ENCODE results near the gene VASP.

Gene VASP

GRCh38 chr19:45506989-45507871 lies at the start of gene VASP:
TSS of gene VASP (plus strand) at chr19:45507479. CDS start at chr19:45507772, 293 bp downstream.
- peaks cover 45% of the 10 kb centered on the region for H4K20me1 ChIP-seq
- peak within 1 kb of the TSS; percentile 88 for H3K9ac ChIP-seq
- peak within 1 kb of the TSS; percentile 83 for H3K27ac ChIP-seq

DNA sequence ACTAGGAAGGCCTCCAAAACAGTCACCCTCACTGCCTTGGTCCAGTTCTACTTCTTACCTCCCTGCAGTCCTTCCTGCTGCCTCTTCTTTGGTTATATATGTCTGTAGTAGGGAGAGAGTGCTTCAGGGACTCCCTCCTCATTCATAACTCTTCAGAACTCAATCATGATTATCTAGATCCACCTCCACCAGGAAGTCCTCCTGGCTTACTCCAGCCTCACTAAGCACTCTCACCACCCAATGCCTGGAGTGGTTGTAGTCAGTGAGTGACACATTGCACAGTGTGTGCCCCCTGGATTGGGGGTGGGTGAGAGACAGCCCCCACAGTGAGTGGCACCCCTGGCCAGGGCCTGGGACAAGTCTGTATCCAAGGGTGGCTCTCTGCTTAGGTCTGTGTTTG lies 49.5 kb upstream of the VASP start:
- Histone ChIP-seq H3K27ac (no peak overlapping the region), H3K27me3 (no peaks in the 10 kb centered on the region), H3K4me3 (no peak overlapping the region), H3K9me3 (no peaks in the 10 kb centered on the region), H3K4me1 (peaks cover 93% of the 10 kb centered on the region), H3K36me3 (no peaks in the 10 kb centered on the region), H4K20me1 (no peaks in the 10 kb centered on the region), H3K4me2 (no peak overlapping the region), H3K9ac (no peak overlapping the region)
- TF ChIP-seq Cebpa-rat (IDR thresholded peaks at IDR 0.05), result no peak

More at GRCh38 chr19:45506989-45507871, at the start of gene VASP:
- Histone ChIP-seq H3K4me3 (peak within 1 kb of the TSS; percentile 96), H3K4me1 (peaks cover 50% of the 10 kb centered on the region), H3K27me3 (no peaks in the 10 kb centered on the region), H3K9me3 (no peaks in the 10 kb centered on the region), H3K36me3 (no peaks in the 10 kb centered on the region), H3K4me2 (peak within 1 kb of the TSS; percentile 100)
- TF ChIP-seq Cebpa-rat (IDR thresholded peaks at IDR 0.05), result no peak

GRCh38 chr19:45460807-45461347 lies 46.4 kb upstream of the VASP start:
- Histone ChIP-seq H3K9ac (no peak overlapping the region), H3K4me3 (no peak overlapping the region), H4K20me1 (no peaks in the 10 kb centered on the region), H3K9me3 (no peaks in the 10 kb centered on the region), H3K36me3 (no peaks in the 10 kb centered on the region), H3K4me1 (peaks cover 73% of the 10 kb centered on the region), H3K4me2 (peak overlapping the region; percentile 69), H3K27ac (peak overlapping the region; percentile 59), H3K27me3 (no peaks in the 10 kb centered on the region)
- TF ChIP-seq Cebpa-rat (IDR thresholded peaks at IDR 0.05), result no peak

DNA sequence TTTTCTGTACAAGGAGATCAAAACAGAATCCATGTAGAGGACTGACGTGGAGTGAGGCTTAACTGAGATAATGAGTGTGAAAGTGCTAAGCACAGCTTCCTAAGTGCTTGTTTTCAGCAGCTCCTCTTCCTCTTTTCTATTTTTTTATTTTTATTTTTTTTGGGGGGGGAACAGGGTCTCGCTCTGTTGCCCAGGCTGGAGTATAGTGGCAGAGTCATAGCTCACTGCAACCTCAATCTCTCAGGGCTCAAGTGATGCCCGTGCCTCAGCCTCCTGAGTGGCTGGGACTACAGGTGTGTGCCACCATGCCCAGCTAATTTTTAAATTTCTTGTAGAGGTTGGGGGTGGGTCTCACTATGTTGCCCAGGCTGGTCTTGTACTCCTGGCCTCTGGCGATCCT lies 45.1 kb upstream of the VASP start:
- H3K36me3 ChIP-seq, result no peaks in the 10 kb centered on the region
- no peak overlapping the region for H3K9ac ChIP-seq
- no peak overlapping the region for H3K4me3 ChIP-seq
- no peak overlapping the region for H3K27ac ChIP-seq
- TF ChIP-seq Cebpa-rat (IDR thresholded peaks at IDR 0.05), result no peak
- H4K20me1 ChIP-seq, result no peaks in the 10 kb centered on the region
- H3K9me3 ChIP-seq, result no peaks in the 10 kb centered on the region
- peaks cover 64% of the 10 kb centered on the region for H3K4me1 ChIP-seq
- H3K27me3 ChIP-seq, result no peaks in the 10 kb centered on the region
- peak overlapping the region; percentile 69 for H3K4me2 ChIP-seq

DNA sequence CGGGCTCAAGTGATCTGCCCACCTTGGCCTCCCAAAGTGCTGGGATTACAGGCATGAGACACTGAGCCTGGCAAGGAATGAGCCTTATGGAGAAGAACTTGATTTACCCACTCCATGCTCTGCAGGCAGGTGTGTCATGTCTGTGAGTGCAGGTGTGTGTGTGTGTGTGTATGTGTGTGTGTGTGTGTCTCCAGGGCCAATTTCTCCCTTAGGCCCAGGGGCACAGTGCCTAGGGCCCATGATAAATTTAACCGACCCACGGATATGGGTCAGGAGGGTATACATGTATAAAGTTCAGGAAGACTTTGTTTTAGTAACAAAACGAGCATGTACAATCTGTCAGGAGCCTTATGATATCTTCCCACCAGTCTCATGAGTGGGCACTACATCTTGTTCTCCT lies 44.0 kb upstream of the VASP start:
- no peak overlapping the region for H3K4me2 ChIP-seq
- peaks cover 4% of the 10 kb centered on the region for H4K20me1 ChIP-seq
- H3K27me3 ChIP-seq, result peaks cover 3% of the 10 kb centered on the region; the same call in 1 of the 2 replicates
- H3K27ac ChIP-seq, result no peak overlapping the region
- no peaks in the 10 kb centered on the region for H3K36me3 ChIP-seq
- H3K4me3 ChIP-seq, result no peak overlapping the region
- no peaks in the 10 kb centered on the region for H3K9me3 ChIP-seq
- peaks cover 62% of the 10 kb centered on the region for H3K4me1 ChIP-seq
- H3K9ac ChIP-seq, result no peak overlapping the region
- no peak for TF ChIP-seq Cebpa-rat (IDR thresholded peaks at IDR 0.05)

DNA sequence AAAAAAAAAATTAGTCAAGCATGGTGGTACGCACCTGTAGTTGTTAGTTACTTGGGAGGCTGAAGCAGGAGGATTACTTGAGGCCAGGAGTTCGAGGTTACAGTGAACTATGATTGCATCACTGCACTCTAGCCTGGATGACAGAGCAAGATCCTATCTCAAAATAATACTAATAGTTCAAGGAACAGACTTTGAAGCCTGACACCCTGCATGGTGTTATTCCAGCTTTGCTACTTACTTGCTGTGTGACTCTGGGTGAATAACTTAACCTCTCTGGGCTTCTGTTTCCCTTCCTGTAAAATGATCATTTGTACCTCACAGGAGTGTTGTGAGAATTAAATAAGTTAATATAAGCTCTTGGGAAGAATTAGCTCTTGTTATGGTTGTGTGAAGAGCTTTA lies 43.0 kb upstream of the VASP start:
- Histone ChIP-seq H3K4me3 (no peak overlapping the region), H3K4me1 (peaks cover 58% of the 10 kb centered on the region), H3K27me3 (peaks cover 7% of the 10 kb centered on the region; the same call in 1 of the 2 replicates), H3K36me3 (no peaks in the 10 kb centered on the region), H3K9me3 (no peaks in the 10 kb centered on the region), H3K4me2 (0 out of 2 replicates have a peak overlapping the region, but pooled peaks have one; percentile 38), H4K20me1 (peaks cover 7% of the 10 kb centered on the region), H3K27ac (no peak overlapping the region), H3K9ac (no peak overlapping the region)
- TF ChIP-seq Cebpa-rat (IDR thresholded peaks at IDR 0.05), result no peak

- H3K9ac ChIP-seq, result no peak overlapping the region
- peaks cover 57% of the 10 kb centered on the region for H3K4me1 ChIP-seq
- H3K9me3 ChIP-seq, result no peaks in the 10 kb centered on the region
- no peak overlapping the region for H3K27ac ChIP-seq
- peak overlapping the region; percentile 38 for H3K4me2 ChIP-seq
- H3K4me3 ChIP-seq, result no peak overlapping the region
- H3K27me3 ChIP-seq, result peaks cover 7% of the 10 kb centered on the region; the same call in 1 of the 2 replicates
- H4K20me1 ChIP-seq, result peaks cover 7% of the 10 kb centered on the region
- no peaks in the 10 kb centered on the region for H3K36me3 ChIP-seq
- TF ChIP-seq Cebpa-rat (IDR thresholded peaks at IDR 0.05), result no peak
Observed at GRCh38 chr19:45464852-45465441, 42.3 kb upstream of the VASP start.

DNA sequence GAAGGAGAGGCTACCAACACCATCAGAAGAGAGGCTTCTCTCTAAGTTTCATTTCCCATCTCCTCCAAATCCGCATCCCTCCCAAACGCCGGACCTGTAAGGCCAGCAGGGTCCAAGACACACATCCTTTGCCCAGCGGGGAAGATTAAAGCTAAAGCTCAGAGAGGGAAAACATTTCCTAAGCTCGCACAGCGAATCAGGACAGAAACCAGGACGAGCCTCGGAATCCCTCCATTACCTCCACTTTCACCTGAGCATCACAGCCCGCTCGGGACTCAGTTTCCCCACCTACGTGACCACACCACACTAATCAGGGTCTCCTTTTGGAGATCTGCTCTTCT lies 40.2 kb upstream of the VASP start:
- Histone ChIP-seq H3K36me3 (no peaks in the 10 kb centered on the region), H3K27me3 (peaks cover 25% of the 10 kb centered on the region), H3K4me2 (peak overlapping the region; percentile 100), H3K4me3 (peak overlapping the region; percentile 81), H4K20me1 (peaks cover 11% of the 10 kb centered on the region), H3K4me1 (peaks cover 47% of the 10 kb centered on the region), H3K9ac (peak overlapping the region; percentile 63), H3K27ac (0 out of 2 replicates have a peak overlapping the region, but pooled peaks have one; percentile 31), H3K9me3 (no peaks in the 10 kb centered on the region)
- no peak for TF ChIP-seq Cebpa-rat (IDR thresholded peaks at IDR 0.05)

DNA sequence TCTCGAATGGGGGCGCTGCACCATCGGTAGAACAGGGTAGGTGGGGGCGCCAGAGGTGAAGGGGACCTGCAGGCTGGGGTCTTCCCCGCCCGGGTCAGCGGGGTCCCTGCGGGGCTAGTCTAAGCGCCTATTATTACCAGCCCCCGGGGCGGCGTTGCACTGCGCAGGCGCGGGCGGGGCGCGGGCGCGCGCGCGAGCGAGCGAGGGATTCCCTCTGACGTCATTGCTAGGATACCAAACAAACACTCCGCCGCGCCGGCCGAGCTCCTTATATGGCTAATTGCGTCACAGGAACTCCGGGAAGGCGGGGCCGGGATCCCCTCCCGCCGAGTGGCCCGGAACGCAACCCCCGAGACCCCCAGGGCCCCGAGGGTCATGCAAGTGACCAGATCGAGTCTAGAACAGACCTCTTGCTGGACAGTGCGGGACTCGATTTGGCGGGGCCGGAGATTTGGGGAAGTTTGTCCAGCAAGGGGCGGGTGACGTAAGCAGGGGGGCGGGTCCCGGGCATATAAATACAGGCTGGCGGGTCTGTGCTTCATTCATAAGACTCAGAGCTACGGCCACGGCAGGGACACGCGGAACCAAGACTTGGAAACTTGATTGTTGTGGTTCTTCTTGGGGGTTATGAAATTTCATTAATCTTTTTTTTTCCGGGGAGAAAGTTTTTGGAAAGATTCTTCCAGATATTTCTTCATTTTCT lies 39.7 kb upstream of the VASP start, which contains the start of gene FOSB:
Gene FOSB, plus strand, starts transcription at position 541 of the 703 bp plus-strand sequence. CDS start 591 bp downstream, outside the sequence.
- TF ChIP-seq Cebpa-rat (IDR thresholded peaks at IDR 0.05), result no peak
- Histone ChIP-seq H3K4me1 (peaks cover 46% of the 10 kb centered on the region), H4K20me1 (peaks cover 16% of the 10 kb centered on the region), H3K27ac (peak within 1 kb of the TSS; percentile 71; the same call in 1 of the 2 replicates), H3K9ac (peak within 1 kb of the TSS; percentile 82), H3K4me3 (peak within 1 kb of the TSS; percentile 81), H3K4me2 (peak within 1 kb of the TSS; percentile 100), H3K27me3 (peaks cover 30% of the 10 kb centered on the region), H3K36me3 (no peaks in the 10 kb centered on the region), H3K9me3 (no peaks in the 10 kb centered on the region)
